KOPT-K1 (cell line): Measurements from ENCODE around the gene TTC13.

Source experiments
- H3K27ac ChIP-seq: fragments of 200-600 bp; sonication (generic); 2 replicates; pipeline ENCODE4 v1.5.1; 2016; ENCODE audit warnings: antibody characterized with exemption, mild to moderate bottlenecking, low read depth, low read length; ENCODE audit not compliant: poor library complexity, severe bottlenecking
- H3K36me3 ChIP-seq: fragments of 200-600 bp; sonication (generic); 2 replicates; pipeline ENCODE4 v1.5.1; 2017; ENCODE audit warnings: antibody characterized with exemption, mild to moderate bottlenecking, low read length, moderate library complexity; ENCODE audit not compliant: insufficient read depth
- H3K9me3 ChIP-seq: fragments of 200-600 bp; sonication (generic); 2 replicates; pipeline ENCODE4 v1.5.1; 2017; ENCODE audit warnings: antibody characterized with exemption, low read length, mild to moderate bottlenecking; ENCODE audit not compliant: insufficient read depth, poor library complexity, severe bottlenecking

Gene TTC13

DNA sequence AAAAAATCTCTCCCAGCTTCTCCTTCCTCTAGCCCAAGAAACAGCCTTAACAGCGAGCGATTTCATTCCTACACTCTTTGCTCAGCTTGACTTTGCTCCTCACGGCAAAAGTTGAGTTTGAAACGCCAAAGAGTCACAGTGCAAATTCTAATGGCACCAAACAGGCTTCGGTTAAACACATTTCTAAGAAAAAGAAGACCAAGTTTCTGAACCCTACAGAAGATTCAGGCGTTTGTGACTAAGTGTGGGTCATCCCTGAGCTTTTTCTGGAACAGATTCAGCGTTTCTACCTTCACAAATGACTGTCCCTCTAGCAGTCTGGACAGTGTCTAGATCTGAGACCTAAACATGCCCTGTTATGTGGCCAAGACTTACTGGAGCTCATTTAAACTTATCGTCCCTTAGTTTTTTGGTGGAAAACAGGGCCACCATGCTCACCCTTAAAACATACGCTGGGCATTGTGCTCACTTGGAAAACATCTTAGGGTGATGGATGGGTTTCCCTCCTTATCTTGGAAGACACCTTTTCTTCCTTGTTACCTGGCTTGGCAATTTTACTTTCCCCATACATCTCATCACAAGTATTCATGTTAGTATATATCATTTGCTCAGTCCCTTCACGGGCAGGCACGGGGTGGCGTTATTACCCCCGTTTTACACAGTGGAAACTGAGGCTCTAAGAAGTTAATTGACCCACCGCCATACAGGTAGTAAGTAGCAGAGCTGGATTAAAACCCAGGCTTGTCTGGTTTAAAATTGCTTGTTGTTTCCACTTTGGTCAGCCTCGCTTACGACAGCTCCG is 111.4 kb downstream of the TTC13 start:
- H3K9me3 ChIP-seq, result no peaks in the 10 kb centered on the region
- no peaks in the 10 kb centered on the region for H3K36me3 ChIP-seq
- no peak overlapping the region for H3K27ac ChIP-seq

DNA sequence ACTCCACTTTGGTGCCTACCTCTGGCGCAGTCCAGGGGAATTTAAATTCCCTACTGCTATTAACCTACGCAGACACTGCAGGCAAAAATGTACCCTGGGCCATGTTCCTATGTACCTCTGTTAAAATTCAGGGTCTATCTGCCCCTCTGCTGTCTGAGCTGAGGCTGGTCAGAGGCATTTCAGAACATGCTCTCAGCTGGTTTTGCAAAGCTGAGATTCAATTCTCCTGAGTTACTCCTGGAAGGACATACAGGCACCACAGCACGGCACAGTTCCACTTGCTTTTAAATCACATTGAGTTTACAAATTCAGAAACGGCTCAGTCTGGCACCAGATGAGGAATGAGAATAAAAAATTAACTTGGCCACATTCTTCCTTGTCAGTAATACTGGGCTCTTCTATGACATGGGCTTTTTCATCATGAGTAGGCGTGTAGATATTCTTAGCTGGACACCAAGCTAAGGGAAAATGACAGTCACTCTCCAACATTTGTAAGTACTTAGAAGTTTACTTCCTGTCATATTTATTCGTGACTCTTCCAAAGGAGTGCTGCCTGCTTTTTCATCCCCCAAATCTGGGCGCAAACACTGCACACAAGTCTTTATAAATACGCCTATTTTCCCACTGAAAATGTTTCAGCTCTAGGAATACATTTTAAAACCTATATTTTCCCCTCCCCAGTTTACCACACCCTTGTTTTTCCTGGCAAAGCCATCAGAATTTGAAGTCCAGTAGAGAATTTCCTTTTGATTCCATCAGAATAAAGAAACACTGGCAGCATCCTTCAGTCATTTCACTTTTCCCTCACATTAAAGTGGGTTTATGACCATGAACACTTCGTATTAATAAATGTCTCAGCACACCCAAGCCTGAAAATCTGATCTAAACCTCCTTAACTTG is 112.2 kb downstream of the TTC13 start:
- Histone ChIP-seq H3K36me3 (no peaks in the 10 kb centered on the region), H3K27ac (no peak overlapping the region), H3K9me3 (no peaks in the 10 kb centered on the region)

DNA sequence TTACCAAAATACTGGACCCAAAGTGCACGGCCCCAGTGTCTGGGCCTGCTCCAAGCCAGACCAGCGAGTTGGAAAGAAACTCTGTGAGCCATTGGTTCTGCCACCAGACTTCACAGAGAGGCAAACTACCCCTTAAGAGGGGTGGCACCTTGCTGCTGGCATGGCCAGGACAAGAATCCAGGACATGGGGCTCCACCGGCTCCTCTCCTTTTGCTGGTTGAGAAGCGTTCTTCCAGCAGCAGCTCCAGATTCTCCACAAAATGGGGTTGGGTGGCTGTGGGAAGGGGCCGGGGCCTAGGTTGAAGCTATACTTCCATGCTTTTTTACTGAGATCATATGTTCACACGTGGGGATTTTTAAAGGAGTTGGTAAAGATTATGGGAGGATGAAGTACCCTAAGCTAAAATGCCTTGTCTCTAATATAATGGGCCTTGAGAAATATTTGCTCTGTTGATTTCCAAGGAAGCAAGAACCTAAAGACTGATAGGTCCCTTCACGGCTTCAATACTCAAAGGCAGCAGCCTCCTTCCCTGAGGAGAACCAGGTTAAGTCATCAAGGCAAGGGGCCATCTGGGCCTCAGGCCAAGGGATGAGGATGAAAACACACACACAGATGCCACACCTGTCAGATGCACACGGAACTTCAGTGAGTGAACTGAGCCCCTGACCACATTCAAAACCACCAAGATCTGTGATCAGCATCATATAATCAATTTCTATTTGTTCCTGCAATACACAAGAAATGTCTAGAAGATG is 113.4 kb downstream of the TTC13 start:
- Histone ChIP-seq H3K36me3 (no peaks in the 10 kb centered on the region), H3K27ac (no peak overlapping the region), H3K9me3 (no peaks in the 10 kb centered on the region)

DNA sequence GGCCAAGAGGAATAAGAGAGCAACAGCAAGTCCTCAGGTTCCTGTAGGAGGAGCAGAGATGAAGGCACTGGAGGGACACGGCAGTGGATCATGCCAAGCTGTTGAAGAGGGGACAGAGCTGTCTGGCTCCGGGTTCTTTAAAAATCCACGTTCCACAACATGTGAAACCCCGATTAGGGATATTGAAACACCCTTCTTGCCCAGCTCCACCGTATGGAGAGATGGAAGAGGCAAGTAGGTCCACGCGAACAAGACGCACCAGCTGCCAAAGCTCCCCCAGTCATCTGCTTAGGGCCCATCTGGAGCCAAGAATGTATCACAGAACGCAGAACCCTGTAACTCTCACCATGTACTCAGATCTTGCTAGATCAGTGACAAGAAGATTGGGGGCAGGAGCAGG is 114.2 kb downstream of the TTC13 start:
- no peak overlapping the region for H3K27ac ChIP-seq
- no peaks in the 10 kb centered on the region for H3K36me3 ChIP-seq
- H3K9me3 ChIP-seq, result no peaks in the 10 kb centered on the region

DNA sequence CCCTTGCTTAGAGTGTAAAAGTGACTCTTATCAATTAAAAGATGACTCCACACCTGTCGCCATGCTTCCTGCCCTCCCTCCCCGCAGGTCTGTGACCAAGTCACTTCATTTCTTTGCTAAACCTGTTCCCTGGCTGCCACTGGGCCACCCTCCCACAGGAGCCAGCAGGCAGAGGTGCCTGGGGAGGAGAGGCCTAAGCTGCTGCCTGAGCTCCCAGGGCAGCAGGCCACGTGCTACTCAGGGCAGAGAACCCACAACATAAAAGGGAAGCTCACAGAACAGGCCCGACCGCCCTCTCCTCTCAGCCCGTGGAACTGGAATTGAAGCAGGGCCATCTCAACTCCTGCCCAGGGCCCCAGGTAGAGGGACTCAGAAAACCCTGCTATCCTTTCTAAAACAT is 115.2 kb downstream of the TTC13 start:
- Histone ChIP-seq H3K27ac (no peak overlapping the region), H3K36me3 (no peaks in the 10 kb centered on the region), H3K9me3 (no peaks in the 10 kb centered on the region)

DNA sequence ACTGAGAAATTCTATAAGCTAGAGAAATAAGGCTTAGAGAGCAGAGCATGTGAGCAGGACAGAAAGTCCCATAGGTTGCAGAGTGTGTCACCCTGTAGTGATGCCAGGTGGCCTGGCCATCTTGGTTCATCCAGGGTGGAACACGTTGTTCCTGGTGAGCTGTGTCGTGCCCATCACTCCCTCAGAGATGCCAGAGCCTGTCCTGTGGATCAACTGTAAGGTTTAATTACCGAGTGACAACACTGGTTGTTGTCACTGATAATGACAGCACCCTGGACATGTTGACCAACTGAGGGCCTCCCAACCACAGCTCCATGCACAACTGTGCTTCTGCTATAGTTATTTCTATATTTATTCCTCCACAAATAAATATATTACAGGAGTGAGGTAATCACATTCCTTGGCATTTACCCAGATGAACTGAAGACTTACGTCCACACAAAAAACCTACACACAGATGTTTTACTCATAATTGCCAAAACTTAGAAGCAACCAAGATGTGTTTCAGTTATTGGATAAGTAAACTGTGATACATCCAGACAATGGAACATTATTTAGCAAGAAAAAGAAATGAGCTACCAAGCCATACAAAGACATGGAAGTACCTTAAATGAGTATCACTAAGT is 116.6 kb downstream of the TTC13 start:
- Histone ChIP-seq H3K9me3 (no peaks in the 10 kb centered on the region), H3K36me3 (no peaks in the 10 kb centered on the region), H3K27ac (no peak overlapping the region)

DNA sequence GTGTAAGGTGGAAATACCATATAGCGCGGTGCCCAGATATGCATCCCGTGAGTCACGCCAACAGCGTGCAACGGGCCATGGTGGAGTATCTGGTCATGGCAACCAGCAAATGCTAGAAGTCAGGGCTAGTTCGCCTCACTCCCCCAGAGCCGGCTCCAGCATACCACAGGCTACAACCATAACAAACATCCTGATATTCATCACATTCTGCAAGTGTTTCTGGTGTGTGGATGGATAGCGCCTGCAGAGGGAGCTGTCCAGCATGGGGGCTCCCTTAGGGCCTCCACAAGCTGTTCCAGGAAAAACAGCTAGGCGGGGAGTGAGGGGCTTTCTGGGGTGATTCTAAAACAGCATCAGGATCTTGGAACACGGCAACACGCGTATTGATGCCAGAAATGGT is 117.2 kb downstream of the TTC13 start:
- H3K9me3 ChIP-seq, result no peaks in the 10 kb centered on the region
- H3K36me3 ChIP-seq, result no peaks in the 10 kb centered on the region
- H3K27ac ChIP-seq, result no peak overlapping the region

DNA sequence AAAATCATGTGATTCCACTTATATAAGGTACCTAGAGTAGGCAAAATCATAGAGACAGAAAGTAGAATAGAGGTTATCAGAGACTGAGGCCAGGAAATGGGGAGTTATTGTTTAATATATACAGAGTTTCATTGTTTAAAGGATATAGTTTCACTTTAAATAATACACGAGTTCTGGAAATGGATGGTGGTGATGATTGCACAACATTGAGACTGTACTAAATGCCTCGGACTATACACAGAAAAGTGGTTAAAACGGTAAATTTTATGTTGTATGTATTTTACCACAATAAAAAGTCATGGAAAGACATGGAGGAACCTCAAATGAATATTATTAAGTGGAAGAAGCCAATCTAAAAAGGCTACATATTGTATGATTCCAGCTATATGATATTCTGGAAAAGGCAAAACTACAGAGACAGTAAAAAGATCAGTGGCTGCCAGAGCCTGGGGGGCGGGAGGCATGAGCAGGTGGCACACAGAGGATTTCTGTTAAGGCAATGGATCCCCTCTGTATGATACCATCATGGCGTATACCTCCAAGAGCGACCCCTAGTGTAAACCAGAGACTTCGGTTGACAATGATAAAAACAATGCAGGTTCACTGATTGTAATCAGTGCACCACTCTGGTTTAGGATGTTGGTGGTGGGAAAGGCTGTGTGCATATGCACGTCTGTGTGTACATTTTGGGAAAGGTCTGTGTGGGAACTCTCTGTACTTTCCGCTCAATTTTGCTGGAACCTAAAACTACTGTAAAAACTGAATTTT is 117.9 kb downstream of the TTC13 start:
- Histone ChIP-seq H3K27ac (no peak overlapping the region), H3K36me3 (no peaks in the 10 kb centered on the region), H3K9me3 (no peaks in the 10 kb centered on the region)

DNA sequence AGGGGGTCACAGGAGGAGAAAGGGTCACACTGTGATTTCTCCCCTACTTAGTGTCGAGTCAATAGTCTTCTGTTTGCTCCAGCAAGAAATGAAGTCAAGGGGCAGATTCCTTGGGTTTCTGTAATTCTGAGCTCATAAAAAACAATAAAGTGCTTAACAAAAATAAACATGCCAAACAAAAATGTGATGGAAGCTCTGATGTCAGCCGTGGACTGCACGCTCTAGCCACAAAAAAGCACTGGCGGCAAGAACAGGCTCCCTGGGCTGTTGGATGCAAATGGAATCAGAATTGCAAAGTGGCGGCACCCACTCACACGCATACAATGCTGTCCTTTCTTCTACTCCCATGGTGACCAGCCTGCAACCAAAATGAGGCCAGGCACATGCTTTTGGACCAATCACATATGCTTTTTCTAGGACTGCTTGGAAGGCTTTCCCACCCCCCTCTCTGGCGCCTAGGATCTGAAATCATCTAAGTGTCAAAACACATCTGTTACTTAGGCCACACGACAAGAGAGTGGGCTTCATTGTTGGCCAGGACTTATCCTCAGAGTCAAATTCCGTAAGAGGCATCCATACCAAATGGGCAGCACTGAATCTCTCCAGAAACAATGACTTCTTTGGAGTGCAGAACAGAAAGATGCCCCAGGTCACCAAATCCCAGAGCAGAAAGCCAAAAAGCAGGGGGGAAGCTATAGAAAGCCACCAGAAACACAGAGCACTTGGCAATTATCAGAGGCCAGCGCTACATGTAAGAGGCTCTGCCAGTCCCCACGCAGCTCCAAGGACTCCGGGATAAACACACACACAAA is 119.5 kb downstream of the TTC13 start:
- Histone ChIP-seq H3K9me3 (no peaks in the 10 kb centered on the region), H3K27ac (no peak overlapping the region), H3K36me3 (no peaks in the 10 kb centered on the region)

DNA sequence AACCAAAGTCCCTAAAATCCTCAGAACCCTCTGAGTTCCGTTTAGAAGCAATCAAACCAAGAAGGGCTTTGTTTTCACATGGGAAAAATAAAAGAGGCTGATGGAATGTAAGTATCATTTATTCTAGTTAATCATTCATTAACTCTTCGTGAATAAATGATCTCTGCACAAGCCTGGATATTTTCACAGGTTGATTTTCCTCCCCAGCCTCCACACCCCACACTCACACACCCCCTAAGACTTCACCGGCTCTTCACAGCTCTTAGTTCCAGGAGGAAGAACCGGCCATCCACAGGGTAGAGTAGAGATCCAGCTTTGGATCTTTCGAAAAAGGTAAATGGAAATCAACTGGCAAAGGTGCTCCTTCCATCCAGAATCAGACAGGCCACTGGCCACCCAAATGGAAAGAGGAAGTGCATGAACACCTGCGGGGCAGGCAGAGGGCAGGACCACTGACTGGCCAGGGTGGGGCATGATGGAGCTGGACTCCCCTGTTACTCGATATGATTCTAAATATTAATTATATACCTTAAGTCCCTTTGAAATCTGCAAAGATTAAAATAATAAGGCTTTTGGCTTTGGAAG is 120.3 kb downstream of the TTC13 start:
- Histone ChIP-seq H3K9me3 (no peaks in the 10 kb centered on the region), H3K36me3 (no peaks in the 10 kb centered on the region), H3K27ac (no peak overlapping the region)

DNA sequence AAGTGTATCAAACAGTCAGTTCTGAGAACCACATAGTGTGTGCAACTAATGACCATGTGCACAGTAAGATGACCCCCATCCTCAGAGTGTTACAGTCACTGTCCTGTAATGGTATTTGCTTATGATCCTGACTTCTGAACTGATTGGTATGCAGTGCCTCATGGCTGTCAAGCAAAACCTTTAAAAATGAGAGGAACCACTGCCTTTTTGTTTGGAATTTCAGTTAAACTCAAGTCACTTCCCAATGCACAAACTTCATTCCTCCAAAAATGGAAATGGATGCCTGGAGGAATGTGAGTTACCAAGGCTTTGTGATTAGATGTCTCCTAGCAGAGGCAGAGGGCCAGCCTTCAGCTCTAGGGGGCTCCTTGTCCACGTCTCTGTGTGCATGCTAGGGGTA is 120.8 kb downstream of the TTC13 start:
- no peak overlapping the region for H3K27ac ChIP-seq
- no peaks in the 10 kb centered on the region for H3K36me3 ChIP-seq
- no peaks in the 10 kb centered on the region for H3K9me3 ChIP-seq

DNA sequence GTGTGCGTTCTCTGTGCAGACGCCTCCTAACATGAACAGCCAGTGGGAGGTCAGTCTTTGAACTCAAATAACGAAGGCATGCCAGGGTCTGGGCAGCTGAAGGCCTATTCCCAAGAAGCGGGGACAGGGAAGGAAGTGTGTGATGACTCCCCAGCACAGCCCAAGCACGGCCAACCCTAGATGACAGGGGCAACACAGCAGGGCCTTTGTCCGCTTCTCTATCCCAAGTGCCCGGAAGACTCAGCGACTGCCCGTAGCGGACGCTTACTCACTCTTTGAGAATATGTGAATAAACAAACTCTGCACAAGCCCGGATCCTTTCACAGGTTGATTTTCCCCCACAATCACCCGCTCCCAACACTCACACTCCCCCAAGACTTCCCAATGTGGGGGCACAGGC is 121.6 kb downstream of the TTC13 start:
- H3K27ac ChIP-seq, result no peak overlapping the region
- no peaks in the 10 kb centered on the region for H3K9me3 ChIP-seq
- no peaks in the 10 kb centered on the region for H3K36me3 ChIP-seq
